CD4-positive, alpha-beta T cell treated with Interleukin-15 for 1 hour (primary cell): ENCODE measurements around the gene PTGDR2.

Experiments
- DNase-seq: peaks from one replicate; pipeline ENCODE4 v3.0.0-alpha.2; 2020

Gene PTGDR2

DNA sequence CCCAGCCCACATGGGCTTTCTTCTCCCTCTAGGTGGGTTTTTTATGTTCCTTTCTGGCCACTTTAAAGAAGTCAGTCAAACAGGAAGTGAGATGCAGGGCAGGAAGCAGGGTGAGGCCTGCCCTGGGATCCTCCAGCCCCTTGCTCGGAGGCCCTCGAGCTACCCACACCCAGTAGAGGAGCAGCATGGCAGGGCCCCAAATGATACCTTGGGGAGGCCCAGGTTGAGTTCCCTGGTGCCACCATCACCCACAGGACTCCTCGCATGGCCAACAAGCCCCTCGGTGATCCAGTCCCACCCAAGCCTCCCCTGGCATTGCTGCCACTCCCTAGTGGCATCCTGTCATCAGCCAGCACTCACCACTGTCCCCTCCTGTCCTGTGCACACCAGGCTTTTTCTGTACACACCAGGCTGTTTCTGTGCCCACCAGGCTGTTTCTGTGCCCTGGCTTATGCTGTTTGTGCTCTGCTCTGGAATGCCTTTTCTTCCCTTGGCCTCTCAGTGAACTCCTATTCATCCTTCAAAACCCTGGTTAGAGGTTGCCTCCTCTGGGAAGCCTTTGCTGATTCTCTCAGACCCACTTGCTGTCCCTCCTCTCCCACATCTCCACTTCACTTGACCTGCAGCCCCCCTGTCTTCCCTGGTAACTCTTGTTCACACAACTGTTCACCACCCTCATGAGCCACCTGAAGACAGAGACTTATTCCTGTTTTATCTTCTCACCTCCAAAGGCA lies 3.1 kb upstream of the PTGDR2 start:
- DNase-seq, result no peak

DNA sequence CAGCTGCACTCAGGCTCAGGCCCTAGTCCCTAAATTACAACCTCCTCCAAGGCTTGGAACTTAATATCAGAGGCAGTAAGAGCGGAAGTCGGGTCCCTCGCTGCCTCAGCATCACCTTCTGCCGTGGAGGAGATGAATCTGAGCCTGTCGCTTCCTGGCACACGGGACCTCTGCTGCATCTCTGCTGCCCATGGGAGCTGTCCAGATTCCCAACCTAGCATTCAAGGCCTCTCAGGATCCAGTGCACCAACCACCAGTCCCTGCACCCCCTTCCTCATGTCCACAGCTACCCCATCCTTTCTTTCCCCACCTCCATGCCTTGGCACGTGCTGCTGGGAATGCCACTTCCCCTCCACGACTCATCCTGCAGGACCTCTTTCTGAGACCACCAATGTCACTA lies 2.5 kb upstream of the PTGDR2 start:
- no peak for DNase-seq

DNA sequence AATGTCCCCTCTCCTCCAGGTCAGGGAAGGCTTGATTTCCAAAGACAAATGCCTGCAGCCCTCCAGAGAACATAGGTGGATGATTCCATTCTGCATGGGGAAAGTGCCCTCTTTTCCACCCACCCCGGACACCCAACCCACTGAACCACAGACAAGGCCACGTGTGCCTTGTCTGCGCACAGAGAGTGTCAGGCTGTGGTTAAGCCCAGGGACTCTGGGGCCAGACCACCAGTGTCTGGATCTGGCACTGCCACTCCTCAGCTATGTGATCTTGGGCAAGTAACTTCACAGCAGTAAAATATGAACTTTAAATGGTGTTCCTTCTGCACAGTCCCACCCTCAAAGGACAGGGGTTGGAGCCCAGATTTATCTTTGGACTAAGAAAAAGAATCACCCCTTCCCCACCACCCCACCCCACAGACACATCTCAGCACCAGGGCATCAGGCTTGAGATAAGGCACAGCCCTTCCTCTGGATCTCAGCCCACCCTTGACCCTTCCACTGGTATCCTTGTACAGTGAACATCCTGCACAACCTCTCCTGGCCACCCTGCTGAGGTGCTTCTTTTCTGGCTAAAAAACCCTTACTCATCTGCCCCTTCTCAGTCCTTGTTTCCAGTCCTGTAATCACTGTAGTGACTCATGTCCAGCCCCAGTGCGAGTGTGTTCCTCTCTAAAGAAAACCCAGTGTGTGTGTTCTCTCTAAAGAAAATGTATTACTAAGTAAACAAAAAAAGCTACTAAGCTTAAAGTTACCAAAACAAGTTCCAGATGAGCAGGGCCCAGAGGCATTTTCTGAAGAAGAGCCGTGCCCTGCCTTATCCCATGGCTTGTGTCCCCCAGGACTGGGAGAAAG lies 1.9 kb upstream of the PTGDR2 start:
- DNase-seq, result no peak

DNA sequence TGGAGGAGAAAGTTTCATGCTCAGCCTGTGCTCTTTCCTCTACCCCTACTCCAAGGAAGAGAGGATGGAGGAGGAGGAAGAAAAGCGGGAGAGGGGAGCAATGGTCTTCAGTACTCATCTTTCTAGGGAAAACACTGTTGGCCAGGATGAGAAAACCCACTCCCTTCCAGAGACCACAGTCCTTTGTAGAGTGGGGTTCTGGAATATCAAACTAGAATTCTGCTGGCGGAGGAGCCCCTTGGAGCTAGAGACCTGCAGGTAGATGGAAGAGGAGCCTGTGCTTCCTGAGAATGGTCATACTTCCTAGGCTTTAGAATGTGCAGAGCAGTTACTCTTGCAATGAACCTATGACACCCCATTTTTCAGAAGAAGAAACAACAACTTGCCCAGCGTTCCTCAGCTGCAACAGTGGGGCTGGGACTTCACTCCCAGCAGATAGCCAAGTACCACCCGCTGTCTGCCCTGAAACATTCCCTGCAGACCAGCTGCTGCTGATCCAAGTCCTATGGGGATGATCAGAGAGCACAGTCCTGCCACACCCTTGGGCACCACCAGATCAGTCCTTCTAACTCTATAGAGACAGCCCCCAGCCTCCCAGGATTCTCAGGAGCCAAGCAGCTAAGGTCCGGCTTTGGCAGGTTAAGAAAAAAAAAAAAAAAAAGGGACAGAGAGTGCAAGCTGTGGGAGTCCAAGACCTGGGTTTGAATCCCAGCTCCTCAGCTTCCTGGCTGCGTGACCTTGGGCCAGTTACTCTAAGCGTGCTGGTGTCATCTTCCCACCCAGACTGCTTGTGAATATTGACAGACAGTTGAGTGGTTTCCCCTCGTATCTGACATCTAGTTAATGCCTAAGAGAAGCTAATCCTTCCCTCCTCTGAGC lies 664 bp downstream of the PTGDR2 start:
- no peak for DNase-seq

DNA sequence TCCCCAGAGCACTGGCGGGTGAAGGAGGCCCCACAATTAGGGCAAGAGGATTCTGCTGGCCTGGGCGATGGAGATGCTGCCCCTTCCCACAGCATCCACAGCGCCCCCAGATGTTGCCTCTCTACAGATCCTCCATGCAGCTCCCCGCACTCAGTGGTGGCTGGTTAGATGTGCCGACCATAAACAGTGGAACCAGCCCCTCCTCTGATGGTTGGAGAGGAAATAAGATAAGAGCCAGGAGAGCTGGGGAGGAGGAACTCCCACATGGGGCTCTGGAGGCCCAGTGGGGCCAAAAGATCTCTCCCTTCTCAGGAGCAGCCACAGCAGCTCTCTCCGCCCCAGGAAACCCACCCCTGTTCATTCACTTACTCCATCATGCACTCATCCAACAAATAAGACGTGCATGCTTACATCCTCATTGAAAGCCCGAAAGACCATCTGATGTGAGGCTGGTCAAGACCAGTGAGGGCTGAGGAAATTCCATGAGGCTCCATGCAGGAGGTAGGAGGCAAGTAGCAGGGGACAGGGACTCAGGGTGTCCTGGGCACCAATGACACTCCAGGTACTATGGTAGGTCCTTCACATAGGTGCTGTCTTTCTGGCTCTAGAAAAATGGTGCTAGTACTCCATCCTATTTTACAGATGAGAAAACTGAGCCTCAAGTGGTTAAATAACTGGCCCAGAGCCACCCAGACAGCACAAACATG lies 1.5 kb downstream of the PTGDR2 start:
- DNase-seq, result no peak

DNA sequence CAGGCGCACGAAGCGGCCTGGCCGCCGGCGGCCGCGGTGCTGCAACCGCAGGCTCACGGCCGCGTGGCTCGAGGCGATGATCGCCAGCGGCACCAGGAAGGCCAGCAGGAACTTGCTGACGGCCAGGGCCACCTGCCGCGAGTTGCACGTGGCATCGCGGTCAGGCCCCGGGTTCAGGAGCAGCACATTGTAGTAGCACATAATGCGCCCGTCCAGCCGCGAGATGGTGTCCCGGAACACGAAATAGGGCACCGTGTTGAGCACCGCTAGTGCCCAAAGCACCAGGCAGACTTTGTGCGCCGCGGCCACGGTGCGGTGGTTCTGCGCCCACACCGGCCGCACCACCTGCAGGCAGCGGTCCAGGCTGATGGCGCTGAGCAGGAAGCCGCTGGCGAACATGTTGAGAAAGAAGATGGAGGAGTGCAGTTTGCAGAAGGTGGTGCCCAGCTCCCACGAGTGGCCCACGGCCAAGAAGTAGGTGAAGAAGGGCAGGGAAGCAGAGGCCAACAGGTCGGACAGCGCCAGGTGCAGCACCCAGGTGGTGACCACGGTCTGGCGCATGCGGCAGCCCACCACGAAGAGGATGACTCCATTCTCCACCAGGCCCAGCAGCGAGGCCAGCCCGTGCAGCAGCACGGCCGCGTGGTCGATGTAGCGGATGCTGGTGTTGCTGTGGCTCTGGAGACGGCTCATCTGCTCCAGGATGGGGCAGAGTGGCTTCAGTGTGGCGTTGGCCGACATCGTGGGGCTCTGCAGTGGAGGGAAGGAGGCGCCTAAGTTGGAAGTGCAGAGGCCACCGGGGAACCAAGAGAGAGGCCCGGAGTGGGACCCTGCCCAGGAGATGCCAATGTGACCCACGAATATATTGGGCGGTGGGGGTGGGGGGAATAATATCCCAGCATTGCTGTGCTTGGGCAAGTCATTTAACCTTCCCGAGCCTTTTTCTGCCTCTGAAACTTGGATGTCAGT lies 2.5 kb downstream of the PTGDR2 start:
- DNase-seq, result no peak

DNA sequence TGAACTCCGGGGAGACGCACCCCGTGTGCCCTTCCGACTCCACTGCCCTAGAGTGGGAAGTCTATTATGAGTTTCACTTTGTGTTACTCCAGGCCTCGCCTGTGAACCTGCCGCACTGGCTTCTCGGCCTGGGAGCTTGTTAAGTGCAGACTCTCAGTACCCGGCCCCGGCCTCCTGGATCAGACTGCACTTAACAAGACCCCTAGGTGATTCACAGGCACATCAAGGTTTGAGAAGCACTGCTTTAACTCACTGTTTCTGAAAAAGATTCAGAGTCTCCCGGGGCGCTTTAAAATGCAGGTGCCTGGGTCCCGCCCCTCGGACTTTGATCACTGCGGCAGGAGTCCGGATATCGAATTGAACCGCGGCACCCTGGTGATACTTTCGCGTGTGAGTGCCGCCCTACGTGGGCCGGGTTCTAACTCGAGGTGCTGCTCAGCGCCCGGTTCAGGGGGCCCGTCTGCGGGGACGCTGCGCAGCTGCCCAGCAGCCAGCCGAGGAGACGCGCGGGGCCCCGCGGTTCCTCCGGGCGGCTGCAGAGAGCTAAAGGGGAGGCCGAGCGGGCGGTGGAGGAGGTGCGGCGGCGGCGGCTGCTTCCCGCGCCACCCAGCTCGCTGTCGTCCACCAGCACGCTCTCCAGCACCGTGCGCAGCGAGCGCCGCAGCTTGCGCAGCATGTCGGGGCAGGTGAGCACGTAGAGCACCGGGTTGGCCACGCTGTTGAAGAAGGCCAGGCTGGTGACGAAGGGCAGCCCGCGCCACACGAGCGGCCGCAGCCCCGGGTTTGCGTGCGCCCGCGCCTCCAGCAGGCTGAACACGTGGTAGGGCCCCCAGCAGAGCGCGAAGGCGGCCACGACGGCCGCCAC lies 3.4 kb downstream of the PTGDR2 start:
- DNase-seq, result no peak

DNA sequence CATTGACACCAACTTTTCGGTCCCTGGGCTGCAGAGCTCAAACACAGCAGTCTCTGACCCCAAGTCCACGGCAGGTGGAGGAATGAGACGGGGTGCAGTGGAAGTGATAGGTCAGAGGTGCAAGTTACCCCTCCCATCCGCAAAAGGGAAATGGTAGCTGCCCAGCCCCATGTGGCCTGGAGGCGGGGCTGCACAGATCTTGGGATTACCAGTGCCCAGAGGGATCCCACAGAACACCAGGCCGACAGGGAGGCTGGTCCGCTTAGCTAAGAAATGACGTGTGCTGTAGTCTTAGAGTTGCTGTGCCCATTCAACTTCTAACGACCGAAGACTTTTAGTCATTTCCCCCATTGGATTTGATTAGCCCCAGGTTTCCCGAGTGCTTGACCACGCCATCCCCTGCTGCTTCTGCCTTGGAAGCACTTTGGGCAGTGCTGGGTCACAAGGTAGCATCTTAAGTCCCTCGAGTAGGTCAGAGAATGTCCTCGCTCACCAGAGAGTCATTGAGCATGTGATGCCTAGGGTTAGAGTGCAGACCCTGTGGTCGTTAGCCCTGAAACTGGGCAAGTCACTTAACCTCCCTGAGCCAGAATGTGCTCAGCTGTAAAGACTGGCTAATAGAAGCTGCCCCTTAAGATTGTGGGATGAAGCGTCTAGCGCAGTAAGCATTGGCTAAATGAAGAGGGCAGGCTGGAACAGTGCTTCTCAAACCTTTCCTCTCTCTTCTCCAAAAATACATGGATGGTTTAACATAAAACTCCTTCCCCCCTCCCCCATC lies 4.2 kb downstream of the PTGDR2 start:
- no peak for DNase-seq

DNA sequence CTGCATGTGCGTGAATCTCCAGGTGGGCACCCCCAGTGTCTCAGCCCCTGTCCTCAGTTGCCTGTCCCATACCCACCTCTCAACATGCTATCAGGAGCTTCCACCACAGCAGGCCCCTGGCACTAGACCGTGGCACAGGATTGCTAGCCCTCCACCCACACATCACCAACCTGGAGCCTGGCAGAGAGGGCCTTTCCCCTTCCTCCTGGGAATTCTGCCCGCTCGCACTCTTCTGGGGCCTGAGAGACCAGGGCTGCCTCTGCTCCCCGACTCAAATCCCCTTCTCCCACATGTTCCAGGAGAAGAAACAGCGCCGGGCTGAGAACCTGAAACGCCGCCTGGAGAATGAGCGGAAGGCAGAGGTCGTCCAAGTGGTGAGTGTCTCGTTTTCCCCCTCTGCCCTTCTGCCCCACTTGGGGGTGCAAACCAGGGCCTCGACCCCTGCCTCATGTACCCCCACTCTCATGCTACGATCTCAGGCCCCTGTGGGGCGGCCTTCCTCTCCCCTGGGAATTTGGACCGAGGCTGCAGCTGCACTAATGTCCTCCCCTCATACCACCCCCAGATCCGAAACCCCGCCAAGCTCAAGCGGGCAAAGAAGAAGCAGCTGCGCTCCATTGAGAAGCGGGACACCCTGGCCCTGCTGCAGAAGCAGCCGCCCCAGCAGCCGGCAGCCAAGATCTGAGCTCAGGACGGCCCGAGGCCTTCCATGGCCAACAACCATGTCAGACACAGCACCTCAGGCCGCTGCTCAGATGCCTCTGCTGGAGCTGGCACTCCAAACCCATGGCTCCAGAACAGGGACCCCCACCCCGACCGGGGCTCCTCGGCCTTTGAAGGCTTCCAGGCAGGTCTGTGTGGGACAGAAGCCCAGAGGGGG lies 5.9 kb downstream of the PTGDR2 start:
- DNase-seq, result no peak

DNA sequence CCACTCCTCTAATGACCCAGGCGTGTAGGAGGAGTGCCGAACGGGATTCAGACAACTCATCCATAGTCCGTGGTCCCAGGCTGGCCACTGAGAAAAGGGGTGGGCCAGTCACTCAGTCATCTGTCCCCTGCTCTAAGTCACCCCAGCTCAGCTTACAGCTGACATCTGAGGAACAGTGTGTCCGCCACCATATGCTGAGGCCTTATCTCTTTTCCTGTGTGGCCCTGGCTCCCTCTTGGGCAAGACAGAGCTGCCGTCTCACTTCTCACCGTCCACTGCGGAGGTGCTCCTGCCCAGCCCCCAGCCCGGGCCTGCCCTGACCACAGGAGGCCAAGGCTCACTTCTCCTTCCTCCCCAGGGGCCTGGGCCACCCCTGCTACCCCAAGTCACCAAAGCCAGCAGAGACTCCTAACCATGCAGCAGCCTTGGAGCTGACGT lies 7.0 kb downstream of the PTGDR2 start:
- no peak for DNase-seq

DNA sequence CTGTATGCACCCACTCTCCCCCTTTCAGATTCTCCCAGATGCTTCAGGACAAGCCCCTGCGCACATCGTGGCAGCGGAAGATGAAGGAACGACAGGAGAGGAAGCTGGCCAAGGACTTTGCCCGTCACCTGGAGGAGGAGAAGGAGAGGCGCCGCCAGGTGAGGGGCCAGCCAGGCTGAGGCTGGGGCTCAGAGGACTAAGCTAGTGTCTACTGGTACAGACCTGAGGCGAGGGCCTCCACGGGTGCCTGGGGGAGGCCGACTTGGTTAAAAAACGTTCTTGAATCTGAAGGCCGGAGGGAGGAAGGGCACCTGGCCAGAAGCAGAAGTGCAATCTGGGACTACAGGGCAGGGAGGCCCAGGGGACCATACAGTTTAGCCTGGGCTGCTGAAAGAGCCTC lies 7.9 kb downstream of the PTGDR2 start:
- DNase-seq, result no peak

DNA sequence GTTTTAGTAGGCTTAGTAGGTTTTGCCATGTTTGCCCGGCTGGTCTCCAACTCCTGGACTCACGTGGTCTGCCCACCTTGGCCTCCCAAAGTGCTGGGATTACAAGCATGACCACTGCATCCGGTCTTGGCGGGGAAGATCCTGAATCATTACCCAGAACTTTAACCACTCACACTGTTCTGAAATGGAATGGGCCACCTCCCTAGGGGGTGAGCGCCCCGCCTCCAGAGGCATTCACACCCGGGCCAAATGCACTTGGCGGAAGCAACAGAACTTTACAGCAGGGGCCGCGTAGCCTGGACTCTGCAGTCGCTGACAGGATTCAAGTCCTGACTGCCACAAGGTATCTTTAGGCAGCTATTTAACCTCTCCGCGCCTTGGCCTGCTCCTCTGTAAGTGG lies 8.5 kb downstream of the PTGDR2 start:
- DNase-seq, result no peak

DNA sequence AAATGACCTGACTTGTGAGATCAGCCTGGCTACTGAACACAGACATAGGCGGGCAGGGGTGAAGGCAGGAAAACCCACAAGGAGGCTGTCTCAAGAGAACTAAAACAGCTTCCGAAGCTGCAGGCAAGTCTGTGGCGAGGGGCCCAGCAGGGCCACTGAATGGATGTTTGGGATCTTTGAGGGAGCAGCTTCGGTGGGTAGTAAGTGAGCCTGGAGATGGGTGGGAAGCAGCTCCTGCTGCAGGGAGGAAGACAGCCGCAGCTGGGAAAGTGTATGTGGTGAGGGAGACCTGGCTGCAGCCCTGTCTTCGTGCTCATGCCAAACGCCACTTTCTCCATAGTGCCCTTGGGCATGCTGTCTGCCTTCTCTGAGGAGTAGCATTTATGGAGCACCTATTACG lies 10.4 kb downstream of the PTGDR2 start:
- no peak for DNase-seq

DNA sequence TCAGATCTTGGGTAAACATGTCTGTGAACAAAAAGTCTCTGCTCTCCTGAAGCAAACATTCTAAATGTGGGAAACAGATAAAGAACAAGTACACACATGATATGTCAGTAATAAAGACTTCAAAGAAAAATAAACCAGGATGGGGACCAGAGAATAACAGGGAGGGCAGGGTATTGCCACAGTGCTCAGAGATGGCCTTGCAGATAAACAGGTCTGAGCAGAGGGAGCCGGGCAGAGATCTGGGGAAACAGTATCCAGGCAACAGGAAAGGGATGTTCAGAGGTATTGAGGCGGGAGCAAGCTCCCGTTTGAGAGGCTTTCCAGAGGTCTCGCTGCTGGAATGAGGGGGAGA lies 10.9 kb downstream of the PTGDR2 start:
- no peak for DNase-seq

DNA sequence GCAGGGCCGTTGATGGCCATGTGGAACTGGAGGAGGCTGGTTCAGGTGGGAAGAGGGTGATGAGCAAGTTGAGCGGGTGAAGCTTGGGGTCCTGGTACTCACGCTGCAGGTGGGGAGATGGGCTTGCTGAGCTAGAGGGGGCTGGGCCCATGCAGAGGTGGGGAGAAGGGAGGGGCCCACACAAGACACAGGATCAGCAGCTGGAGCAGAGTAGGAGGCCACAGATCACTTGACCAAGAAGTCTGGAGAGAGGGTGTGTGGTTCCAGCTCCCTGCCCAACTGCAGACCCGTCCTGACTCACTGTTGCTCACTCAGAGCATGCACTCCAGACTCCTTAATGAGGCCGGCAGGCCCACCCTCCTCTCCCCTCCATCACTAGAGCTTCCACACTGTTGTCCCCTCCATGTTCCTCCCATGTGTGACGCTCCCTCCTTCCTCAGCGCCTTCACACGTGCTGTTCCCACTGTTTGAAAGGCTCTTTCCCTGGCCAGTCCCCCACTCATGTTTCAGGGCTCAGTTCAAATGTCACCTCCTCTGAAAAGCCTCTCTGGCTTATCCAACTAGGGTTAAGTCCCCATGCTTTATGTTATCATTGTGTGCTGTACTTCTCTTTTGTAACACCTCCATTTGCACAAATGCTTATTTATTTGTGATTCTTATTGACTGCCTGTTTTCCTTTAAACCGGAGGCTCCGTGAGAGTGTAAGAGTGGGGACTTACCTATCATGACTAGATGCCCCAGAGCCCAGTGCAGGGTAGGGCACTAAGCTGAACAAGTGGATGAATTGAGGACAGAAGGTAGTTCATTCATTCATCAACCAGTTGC lies 11.5 kb downstream of the PTGDR2 start:
- no peak for DNase-seq

DNA sequence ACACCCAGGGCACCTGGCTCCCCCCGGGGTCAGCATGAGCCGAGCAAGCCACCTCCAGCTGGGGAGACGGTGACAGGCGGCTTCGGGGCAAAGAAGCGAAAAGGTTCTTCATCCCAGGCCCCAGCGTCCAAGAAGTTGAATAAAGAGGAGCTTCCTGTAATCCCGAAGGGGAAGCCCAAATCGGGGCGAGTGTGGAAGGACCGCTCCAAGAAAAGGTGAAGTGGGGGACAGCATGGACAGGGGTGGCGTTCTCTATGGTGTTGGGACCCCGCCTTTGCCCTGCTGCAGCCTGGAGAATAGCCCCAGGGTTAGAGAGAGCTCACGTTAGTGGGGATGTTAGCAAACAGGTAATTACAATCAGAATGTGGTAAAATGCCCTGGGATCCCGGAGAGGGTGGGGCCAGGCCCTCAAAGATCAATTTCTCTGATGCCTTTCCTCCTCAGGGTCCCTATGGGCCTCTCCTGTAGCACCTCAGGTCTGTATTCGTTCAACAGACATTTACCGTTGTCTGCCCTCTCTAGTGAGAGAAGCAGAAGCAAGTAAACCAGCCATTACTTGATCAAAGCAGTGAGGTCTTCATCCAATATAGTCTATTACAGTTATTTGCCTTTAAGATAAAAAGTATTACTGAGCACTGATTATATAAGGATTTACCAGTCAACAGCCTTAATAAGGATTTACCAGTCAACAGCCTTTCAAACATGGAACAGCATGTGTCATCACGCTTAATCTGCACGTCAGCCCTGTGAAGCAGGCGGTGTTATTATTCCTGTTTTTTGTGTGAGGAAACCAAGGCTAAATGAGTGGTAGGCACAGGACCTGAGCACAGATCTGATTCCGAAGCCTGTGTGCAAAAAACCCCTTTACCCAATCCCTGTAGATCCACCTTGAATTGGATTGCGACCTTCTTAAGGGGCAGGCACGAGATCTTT lies 12.8 kb downstream of the PTGDR2 start:
- DNase-seq, result no peak
